Measurements from ENCODE around the gene PLCL2.

The PLCL2 gene

GRCh38 chr3:16995601-16996000, 110.8 kb downstream of the PLCL2 start:
- TF ChIP-seq MYC (IDR thresholded peaks at IDR 0.05; ENCODE audit: low read depth, low read length): no peak
- no peak for TF ChIP-seq CTCF (IDR thresholded peaks at IDR 0.05; ENCODE audit: low read depth, low read length)
- TF ChIP-seq POLR2A (IDR thresholded peaks at IDR 0.05; ENCODE audit: extremely low read depth, insufficient read length): no peak
- no peak for TF ChIP-seq MAX (IDR thresholded peaks at IDR 0.05; ENCODE audit: low read depth, low read length)
- no peak overlapping the region for H3K4me3 ChIP-seq (ENCODE audit: low read depth, low read length)
- DNase-seq (ENCODE audit: low read depth): no peak

- DNase-seq (ENCODE audit: low read depth): no peak
- H3K4me3 ChIP-seq (ENCODE audit: low read depth, low read length): no peak overlapping the region
- TF ChIP-seq CTCF (IDR thresholded peaks at IDR 0.05; ENCODE audit: low read depth, low read length): no peak
- TF ChIP-seq MAX (IDR thresholded peaks at IDR 0.05; ENCODE audit: low read depth, low read length): no peak
These were observed 113.6 kb downstream of the PLCL2 start for GRCh38 chr3:16998236-16998923.

- H3K4me3 ChIP-seq (ENCODE audit: low read depth, low read length): no peak overlapping the region
- DNase-seq (ENCODE audit: low read depth): no peak
- no peak for TF ChIP-seq MAX (IDR thresholded peaks at IDR 0.05; ENCODE audit: low read depth, low read length)
- no peak for TF ChIP-seq POLR2A (IDR thresholded peaks at IDR 0.05; ENCODE audit: extremely low read depth, insufficient read length)
- no peak for TF ChIP-seq CTCF (IDR thresholded peaks at IDR 0.05; ENCODE audit: low read depth, low read length)
- no peak for TF ChIP-seq MYC (IDR thresholded peaks at IDR 0.05; ENCODE audit: low read depth, low read length)
These were observed 114.4 kb downstream of the PLCL2 start for GRCh38 chr3:16999161-16999560.

GRCh38 chr3:16999871-17000270, 115.1 kb downstream of the PLCL2 start:
- no peak for DNase-seq (ENCODE audit: low read depth)
- H3K4me3 ChIP-seq (ENCODE audit: low read depth, low read length): no peak overlapping the region
- no peak for TF ChIP-seq CTCF (IDR thresholded peaks at IDR 0.05; ENCODE audit: low read depth, low read length)
- TF ChIP-seq POLR2A (IDR thresholded peaks at IDR 0.05; ENCODE audit: extremely low read depth, insufficient read length): no peak
- no peak for TF ChIP-seq MYC (IDR thresholded peaks at IDR 0.05; ENCODE audit: low read depth, low read length)
- no peak for TF ChIP-seq MAX (IDR thresholded peaks at IDR 0.05; ENCODE audit: low read depth, low read length)

GRCh38 chr3:17003457-17003856, 118.7 kb downstream of the PLCL2 start:
- no peak overlapping the region for H3K4me3 ChIP-seq (ENCODE audit: low read depth, low read length)
- no peak for DNase-seq (ENCODE audit: low read depth)
- TF ChIP-seq MYC (IDR thresholded peaks at IDR 0.05; ENCODE audit: low read depth, low read length): no peak
- no peak for TF ChIP-seq POLR2A (IDR thresholded peaks at IDR 0.05; ENCODE audit: extremely low read depth, insufficient read length)
- TF ChIP-seq MAX (IDR thresholded peaks at IDR 0.05; ENCODE audit: low read depth, low read length): no peak
- TF ChIP-seq CTCF (IDR thresholded peaks at IDR 0.05; ENCODE audit: low read depth, low read length): no peak

Measured in NB4 (cell line).